HG03354 (cell line): Measurements from ENCODE around the gene SGSM1.

Source experiments
- ATAC-seq: cut with Tn5 transposase; IDR thresholded peaks from one replicate; pipeline ENCODE4 v1.9.1; 2021; ENCODE audit warnings: mild to moderate bottlenecking; ENCODE audit not compliant: unreplicated experiment, poor library complexity, severe bottlenecking

The SGSM1 gene

GRCh38 chr22:24942301-24942700, 136.3 kb downstream of the SGSM1 start:
- no peak for ATAC-seq

DNA sequence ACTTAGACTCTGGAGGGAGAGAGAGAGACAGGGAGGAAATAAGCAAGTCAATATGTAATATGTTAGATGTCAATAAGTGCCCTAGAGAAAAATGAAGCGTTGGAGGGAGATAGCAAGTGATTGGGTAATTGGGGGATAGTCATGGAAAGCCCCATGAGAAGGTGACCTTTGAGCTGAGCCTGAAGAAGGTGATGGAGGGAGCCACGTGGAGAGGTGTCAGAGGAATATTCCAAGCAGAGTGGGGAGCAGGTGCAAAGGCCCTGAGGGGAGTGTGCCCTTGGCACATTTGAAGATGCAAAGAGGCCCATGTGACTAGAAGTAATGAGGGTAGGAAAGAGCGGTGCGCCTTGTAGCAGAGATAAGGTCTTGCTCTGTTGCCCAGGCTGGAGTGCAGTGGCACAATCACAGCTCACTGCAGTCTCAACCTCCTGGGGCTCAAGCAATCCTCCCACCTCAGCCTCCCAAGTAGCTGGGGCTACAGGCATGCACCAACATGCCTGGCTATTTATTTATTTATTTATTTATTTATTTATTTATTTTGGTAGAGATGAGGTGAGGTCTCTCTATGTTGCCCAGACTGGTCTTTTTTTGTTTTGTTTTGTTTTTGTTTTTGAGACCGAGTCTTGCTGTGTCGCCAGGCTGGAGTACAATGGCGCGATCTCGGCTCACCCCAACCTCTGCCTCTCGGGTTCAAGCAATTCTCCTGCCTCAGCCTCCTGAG, 138.4 kb downstream of the SGSM1 start:
- ATAC-seq, result no peak

GRCh38 chr22:24945430-24945829, 139.4 kb downstream of the SGSM1 start:
- ATAC-seq, result no peak

DNA sequence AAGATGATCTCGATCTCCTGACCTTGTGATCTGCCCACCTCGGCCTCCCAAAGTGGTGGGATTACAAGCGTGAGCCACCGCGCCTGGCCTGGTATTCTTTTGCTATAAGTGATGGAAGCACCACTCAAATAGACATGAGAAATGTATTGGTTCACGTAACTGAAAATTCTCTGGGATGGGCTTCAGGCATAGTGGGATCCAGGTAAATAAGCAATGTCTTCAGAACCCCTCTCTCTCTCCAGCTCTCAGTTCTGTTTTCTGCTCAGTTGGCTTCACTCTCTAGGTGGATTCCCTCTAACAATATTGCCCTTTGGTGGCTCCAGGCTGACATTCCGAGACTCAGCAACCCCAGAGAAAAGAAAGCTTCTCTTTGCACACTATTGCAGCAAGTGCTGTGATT, 141.4 kb downstream of the SGSM1 start:
- ATAC-seq, result no peak

GRCh38 chr22:24947881-24948280, 141.9 kb downstream of the SGSM1 start:
- ATAC-seq, result no peak

- ATAC-seq, result no peak
Observed at GRCh38 chr22:24948356-24949202, 142.6 kb downstream of the SGSM1 start.

- no peak for ATAC-seq
Observed at GRCh38 chr22:24950272-24950902, 144.4 kb downstream of the SGSM1 start.

GRCh38 chr22:24951942-24952836, 146.2 kb downstream of the SGSM1 start, which contains the start of gene KIAA1671:
Gene KIAA1671, plus strand, starts transcription at chr22:24952716. Its CDS starts 75,284 bp downstream, at chr22:25028000.
- peak; percentile 80 for ATAC-seq

- no peak for ATAC-seq
Observed at GRCh38 chr22:24952837-24953383, 146.9 kb downstream of the SGSM1 start.

DNA sequence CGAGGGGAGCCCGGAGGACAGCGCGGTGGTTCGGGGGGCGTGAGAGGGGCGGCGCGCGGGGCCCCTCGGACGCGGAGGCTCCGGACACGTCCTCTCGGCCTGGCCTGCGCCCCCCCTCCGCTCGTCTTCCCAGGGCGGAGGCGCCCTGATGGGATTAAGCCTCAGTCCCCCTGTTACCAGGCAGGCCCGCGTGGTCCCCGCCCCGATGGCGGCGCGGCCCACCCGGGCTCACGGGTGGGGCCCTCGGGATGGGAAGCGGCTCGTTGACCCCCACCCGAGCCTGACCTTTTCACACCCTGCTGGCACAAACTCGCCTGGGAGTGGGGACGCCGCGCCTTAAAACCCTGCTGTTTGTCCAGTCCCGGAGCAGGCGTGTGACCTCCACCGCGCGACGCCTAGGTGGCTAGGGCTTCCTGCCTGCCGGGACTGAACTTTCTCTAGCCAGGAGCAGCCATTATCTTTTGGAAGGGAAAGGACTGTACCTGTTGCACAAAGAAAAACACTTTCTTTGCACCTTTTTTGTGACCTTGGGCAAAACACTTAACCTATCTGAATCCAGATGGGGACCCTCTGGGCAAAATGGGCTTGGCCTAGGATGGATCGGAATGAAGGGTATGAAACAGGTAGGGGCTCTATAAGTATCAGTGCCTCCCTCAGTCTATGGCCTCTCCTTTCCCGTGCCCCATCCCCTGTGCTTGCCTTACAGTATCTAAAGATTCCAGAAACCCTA, 147.5 kb downstream of the SGSM1 start:
- no peak for ATAC-seq

GRCh38 chr22:24954114-24954463, 148.1 kb downstream of the SGSM1 start:
- ATAC-seq, result no peak

DNA sequence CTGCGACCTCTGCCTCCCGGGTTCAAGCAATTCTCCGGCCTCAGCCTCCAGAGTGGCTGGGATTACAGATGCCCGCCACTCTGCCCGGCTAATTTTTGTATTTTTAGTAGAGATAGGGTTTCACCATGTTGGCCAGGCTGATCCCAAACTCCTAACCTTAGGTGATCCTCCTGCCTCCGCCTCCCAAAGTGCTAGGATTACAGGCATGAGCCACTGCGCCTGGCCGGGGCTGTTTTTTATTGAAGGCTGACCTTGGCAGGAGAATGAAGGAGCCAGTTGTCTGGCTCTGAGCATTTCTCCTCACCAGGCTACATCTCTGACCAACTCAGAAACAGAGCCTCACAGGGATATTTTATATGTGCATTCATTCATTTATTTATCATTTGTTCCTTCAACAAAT, 148.8 kb downstream of the SGSM1 start:
- no peak for ATAC-seq

DNA sequence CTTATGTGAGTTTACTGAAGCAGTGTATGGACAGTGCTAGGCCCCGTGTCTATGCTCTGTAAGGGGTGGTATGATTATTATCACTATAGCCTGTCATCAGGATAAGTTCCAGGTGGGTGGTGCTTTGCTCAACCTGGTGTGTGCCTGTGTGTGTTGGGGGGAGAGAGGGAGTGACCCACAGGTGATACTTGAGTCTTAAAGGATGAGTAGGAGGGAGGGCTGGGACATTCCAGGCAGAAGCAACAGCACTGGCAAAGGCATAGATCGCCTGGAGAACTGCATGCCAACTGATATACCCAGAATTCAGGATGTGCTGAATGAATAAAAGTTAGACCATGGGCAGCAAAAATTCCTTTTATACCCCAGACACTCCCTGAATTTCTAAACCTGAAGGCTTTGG, 151.0 kb downstream of the SGSM1 start:
- ATAC-seq, result no peak

DNA sequence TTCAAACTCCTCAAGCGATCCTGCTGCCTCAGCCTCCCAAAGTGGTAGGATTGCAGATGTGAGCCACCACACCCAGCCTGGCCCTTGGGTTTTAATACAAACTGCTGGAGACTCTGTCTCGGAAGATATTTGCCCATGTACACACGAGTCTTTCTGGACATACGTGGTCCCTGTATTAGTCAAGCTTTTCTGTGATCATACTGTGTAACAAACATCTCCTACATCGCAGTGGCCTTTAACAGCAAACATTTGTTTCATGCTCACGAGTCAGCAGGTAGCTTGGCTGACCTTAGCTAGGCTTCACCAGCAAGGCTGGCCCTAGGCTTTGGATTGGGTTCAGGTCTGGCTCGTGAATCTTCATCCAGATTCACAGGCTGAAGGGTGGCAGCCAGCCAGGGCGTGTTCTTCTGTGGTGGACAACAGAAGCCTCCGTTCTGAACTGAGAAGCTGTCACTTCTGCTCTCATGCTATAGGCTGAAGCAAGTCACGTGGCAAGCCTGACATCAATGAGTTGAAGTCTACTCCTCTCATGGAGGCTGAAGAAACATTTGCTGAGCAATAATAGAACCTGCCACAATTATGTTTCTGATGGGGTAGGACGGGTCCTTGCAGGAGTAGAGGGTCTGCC, 155.3 kb downstream of the SGSM1 start:
- ATAC-seq, result no peak

- no peak for ATAC-seq
Observed at GRCh38 chr22:24962094-24962493, 156.1 kb downstream of the SGSM1 start.

DNA sequence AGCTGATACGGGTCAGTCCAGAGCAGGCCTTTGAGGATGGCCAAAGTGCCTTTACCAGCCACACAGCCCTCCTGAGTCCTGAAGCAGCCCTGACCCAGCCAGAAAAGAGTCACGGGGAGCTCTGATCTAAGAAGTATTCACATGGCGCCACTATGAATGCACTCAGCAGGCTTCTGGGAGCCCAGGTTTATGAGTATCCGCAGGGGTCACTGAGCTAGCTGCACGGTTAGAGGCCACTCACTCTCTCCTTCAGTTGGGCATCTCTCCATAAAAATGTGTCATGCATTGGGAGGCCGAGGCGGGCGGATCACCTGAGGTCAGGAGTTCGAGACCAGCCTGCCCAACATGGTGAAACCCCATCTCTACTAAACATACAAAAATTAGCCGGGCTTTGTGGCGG, 156.8 kb downstream of the SGSM1 start:
- ATAC-seq, result no peak

GRCh38 chr22:24964441-24964840, 158.4 kb downstream of the SGSM1 start:
- ATAC-seq, result no peak

- no peak for ATAC-seq
Observed at GRCh38 chr22:24965822-24966626, 160.0 kb downstream of the SGSM1 start.
